ENCODE data around the gene MCTP1. TPM values are rescaled to one million over a fixed set of nuclear protein-coding genes. Genes with fewer than 3 reads are reported as not detected.
A peak's percentile ranks its signal among the peaks of the same experiment; 100 is the strongest.
"Not testable (repeated sequence)": the region's sequence is repeated elsewhere in the genome, so short reads cannot be mapped to it uniquely, and the experiment has no call there.

The MCTP1 gene
- total and polyA plus RNA-seq, 5 donors, result 0.84 to 5.7 (median 4.7) TPM

DNA sequence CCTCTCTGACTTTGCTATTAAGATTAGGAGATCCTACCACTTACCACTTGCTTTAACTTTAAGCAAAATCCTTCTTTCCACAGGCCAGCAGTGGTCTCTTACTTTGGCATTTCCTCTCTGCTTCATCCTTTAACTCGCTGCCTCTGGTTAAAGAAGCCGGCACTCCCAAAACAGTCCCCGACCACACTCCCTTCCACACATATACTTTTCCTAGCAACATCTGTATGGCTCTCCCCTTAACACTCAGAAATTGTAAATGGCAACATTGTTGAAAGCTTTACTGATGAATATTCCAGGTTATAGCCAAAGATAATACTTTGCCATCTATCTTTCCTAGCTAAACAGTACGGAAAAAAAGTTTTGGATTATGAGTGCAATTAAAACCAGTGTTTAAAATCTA lies 133.2 kb downstream of the MCTP1 start:
- WGBS, result 66% methylated on average over 4 of the region's 4 CpGs
- Histone ChIP-seq H3K4me3 (ENCODE audit: low read length) (no peak overlapping the region), H3K4me1 (ENCODE audit: control insufficient read depth, insufficient read depth, low read length) (no peaks in the 10 kb centered on the region), H3K27ac (ENCODE audit: low read length) (no peak overlapping the region), H3K27me3 (ENCODE audit: control insufficient read depth, insufficient read depth) (no peaks in the 10 kb centered on the region), H3K9me3 (ENCODE audit: control insufficient read depth, low read length) (no peaks in the 10 kb centered on the region)
- intact Hi-C loops (cut with DNase I), result no loop called here
- ATAC-seq, result no peak
- DNase-seq, result no peak

DNA sequence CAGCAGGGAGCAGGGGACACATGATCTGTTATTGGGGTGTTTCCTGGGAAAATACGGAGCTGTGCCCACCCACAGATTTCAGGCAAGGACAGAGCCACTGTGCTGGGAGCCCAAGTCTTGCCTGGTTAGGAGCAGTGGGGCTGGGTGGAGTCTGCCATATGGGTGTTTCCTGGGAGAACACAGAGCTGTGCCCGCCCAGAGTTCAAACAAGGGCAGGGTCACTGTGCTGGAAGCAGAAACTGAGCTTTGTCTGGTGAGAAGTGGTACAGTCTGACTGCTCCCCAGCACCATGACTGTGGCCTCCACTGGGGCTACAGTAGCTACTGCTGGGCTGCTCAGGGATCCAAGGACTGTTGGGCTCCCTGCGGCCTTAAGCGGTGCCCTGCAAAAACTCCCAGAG lies 135.5 kb downstream of the MCTP1 start:
- peak in 1 of 2 donors; percentile 16 for ATAC-seq
- H3K4me3 ChIP-seq (ENCODE audit: low read length), result no peak overlapping the region
- H3K4me1 ChIP-seq (ENCODE audit: control insufficient read depth, insufficient read depth, low read length), result no peaks in the 10 kb centered on the region
- H3K27me3 ChIP-seq (ENCODE audit: control insufficient read depth, insufficient read depth), result no peaks in the 10 kb centered on the region
- intact Hi-C loops (cut with DNase I), result no loop called here
- no peaks in the 10 kb centered on the region for H3K9me3 ChIP-seq (ENCODE audit: control insufficient read depth, low read length)
- no peak overlapping the region for H3K27ac ChIP-seq (ENCODE audit: low read length)
- 83% methylated on average over 4 of the region's 4 CpGs for WGBS
- no peak for DNase-seq

DNA sequence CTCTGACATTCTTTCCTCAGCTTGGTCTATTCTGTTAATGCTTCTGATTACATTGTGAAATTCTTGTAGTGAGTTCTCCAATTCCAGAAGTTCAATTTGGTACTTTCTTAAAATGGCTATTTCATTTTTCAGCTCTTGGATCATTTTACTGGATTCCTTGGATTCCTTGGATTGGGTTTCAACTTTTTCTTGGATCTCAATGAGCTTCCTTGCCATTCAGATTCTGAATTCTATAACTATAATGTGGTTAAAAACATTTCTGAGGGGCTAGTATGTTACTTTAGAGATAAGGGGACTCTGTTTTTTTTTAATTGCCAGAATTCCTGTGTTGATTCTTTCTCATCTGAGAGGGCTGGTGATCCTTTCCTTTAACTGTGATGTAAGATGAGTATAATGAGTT lies 136.4 kb downstream of the MCTP1 start:
- ATAC-seq (no peak), DNase-seq (no peak)
- Histone ChIP-seq H3K4me3 (ENCODE audit: low read length) (no peak overlapping the region), H3K27ac (ENCODE audit: low read length) (no peak overlapping the region), H3K4me1 (ENCODE audit: control insufficient read depth, insufficient read depth, low read length) (no peaks in the 10 kb centered on the region), H3K9me3 (ENCODE audit: control insufficient read depth, low read length) (no peaks in the 10 kb centered on the region), H3K27me3 (ENCODE audit: control insufficient read depth, insufficient read depth) (no peaks in the 10 kb centered on the region)
- intact Hi-C loops (cut with DNase I), result no loop called here

DNA sequence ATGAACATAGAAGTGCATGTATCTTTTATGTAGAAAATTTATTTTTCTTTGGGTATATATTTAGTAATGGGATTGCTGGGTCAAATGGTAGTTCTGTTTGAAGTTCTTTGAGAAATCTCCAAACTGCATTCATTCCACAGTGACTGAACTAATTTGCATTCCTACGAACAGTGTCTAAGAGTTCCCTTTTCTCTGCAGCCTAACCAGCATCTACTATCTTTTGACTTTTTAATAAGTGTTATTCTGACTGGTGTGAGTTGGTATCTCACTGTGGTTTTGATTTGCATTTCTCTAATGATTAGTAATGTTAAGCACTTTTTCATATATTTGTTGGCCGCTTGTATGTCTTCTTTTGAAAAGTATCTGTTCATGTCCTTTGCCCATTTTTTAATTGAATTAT lies 141.0 kb downstream of the MCTP1 start:
- 87% methylated on average over 2 of the region's 2 CpGs for WGBS
- ATAC-seq; H3K4me1 ChIP-seq (ENCODE audit: control insufficient read depth, insufficient read depth, low read length); H3K9me3 ChIP-seq (ENCODE audit: control insufficient read depth, low read length); DNase-seq; H3K27ac ChIP-seq (ENCODE audit: low read length); H3K27me3 ChIP-seq (ENCODE audit: control insufficient read depth, insufficient read depth); H3K4me3 ChIP-seq (ENCODE audit: low read length); intact Hi-C loops (cut with DNase I): not testable (repeated sequence)

- H3K9me3 ChIP-seq (ENCODE audit: control insufficient read depth, low read length), result no peaks in the 10 kb centered on the region
- intact Hi-C loops (cut with DNase I), result no loop called here
- 47% methylated on average over 3 of the region's 3 CpGs for WGBS
These were observed 142.7 kb downstream of the MCTP1 start for GRCh38 chr5:95142145-95142544.

GRCh38 chr5:95141141-95141540 lies 143.8 kb downstream of the MCTP1 start:
- intact Hi-C loops (cut with DNase I), result no loop called here

More at GRCh38 chr5:95142145-95142544, 142.7 kb downstream of the MCTP1 start:
- Histone ChIP-seq H3K4me3 (ENCODE audit: low read length) (no peak overlapping the region), H3K27me3 (ENCODE audit: control insufficient read depth, insufficient read depth) (no peaks in the 10 kb centered on the region), H3K27ac (ENCODE audit: low read length) (no peak overlapping the region), H3K4me1 (ENCODE audit: control insufficient read depth, insufficient read depth, low read length) (no peaks in the 10 kb centered on the region)
- ATAC-seq (peak in 1 of 2 donors; percentile 64), DNase-seq (no peak)

DNA sequence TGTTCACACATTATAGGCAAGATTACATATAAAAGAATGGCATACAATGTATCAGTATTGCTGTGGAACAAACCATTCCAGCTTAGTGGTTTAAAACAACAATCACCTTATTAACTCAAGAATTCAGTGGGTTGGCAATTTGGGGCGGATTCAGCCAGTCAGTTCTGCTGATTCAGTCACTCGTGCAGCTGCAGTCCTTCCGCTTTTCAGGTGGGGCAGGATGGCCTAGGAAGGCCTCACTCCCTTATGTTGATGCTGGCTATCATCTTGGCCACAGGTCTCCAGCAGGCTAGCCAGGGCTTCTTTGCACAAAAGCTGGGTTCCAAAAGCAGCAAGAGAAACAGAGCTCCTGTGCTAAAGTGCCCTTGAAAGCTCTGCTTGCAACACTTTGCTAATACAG lies 150.6 kb downstream of the MCTP1 start:
- Histone ChIP-seq H3K4me1 (ENCODE audit: control insufficient read depth, insufficient read depth, low read length) (peaks cover 1% of the 10 kb centered on the region), H3K4me3 (ENCODE audit: low read length) (no peak overlapping the region), H3K9me3 (ENCODE audit: control insufficient read depth, low read length) (no peaks in the 10 kb centered on the region), H3K27me3 (ENCODE audit: control insufficient read depth, insufficient read depth) (no peaks in the 10 kb centered on the region), H3K27ac (ENCODE audit: low read length) (no peak overlapping the region)
- ATAC-seq, result no peak
- no peak for DNase-seq
- intact Hi-C loops (cut with DNase I), result no loop called here
- 84% methylated on average over 3 of the region's 3 CpGs for WGBS

More at GRCh38 chr5:95141141-95141540, 143.8 kb downstream of the MCTP1 start:
- H3K4me1 ChIP-seq (ENCODE audit: control insufficient read depth, insufficient read depth, low read length), result no peaks in the 10 kb centered on the region
- H3K27me3 ChIP-seq (ENCODE audit: control insufficient read depth, insufficient read depth), result no peaks in the 10 kb centered on the region
- WGBS, result 79% methylated on average over 3 of the region's 3 CpGs
- ATAC-seq (no peak), DNase-seq (no peak)
- H3K27ac ChIP-seq (ENCODE audit: low read length), result no peak overlapping the region
- no peaks in the 10 kb centered on the region for H3K9me3 ChIP-seq (ENCODE audit: control insufficient read depth, low read length)
- no peak overlapping the region for H3K4me3 ChIP-seq (ENCODE audit: low read length)

- DNase-seq (no peak), ATAC-seq (no peak)
- Histone ChIP-seq H3K27ac (ENCODE audit: low read length) (no peak overlapping the region), H3K4me1 (ENCODE audit: control insufficient read depth, insufficient read depth, low read length) (peaks cover 1% of the 10 kb centered on the region), H3K27me3 (ENCODE audit: control insufficient read depth, insufficient read depth) (no peaks in the 10 kb centered on the region), H3K4me3 (ENCODE audit: low read length) (no peak overlapping the region), H3K9me3 (ENCODE audit: control insufficient read depth, low read length) (no peaks in the 10 kb centered on the region)
- intact Hi-C loops (cut with DNase I), result no loop called here
- 77% methylated on average over 1 of the region's 1 CpG for WGBS
These were observed 152.8 kb downstream of the MCTP1 start for GRCh38 chr5:95132096-95132495.

- DNase-seq (no peak), ATAC-seq (no peak)
- intact Hi-C loops (cut with DNase I), result no loop called here
- Histone ChIP-seq H3K27me3 (ENCODE audit: control insufficient read depth, insufficient read depth) (no peaks in the 10 kb centered on the region), H3K27ac (ENCODE audit: low read length) (no peak overlapping the region), H3K4me1 (ENCODE audit: control insufficient read depth, insufficient read depth, low read length) (peaks cover 1% of the 10 kb centered on the region), H3K9me3 (ENCODE audit: control insufficient read depth, low read length) (no peaks in the 10 kb centered on the region), H3K4me3 (ENCODE audit: low read length) (no peak overlapping the region)
- WGBS, result 71% methylated on average over 3 of the region's 3 CpGs
These were observed 154.0 kb downstream of the MCTP1 start for GRCh38 chr5:95130941-95131340.

GRCh38 chr5:95124731-95125130 lies 160.2 kb downstream of the MCTP1 start:
- Histone ChIP-seq H3K4me3 (ENCODE audit: low read length) (no peak overlapping the region), H3K27ac (ENCODE audit: low read length) (no peak overlapping the region), H3K9me3 (ENCODE audit: control insufficient read depth, low read length) (no peaks in the 10 kb centered on the region), H3K27me3 (ENCODE audit: control insufficient read depth, insufficient read depth) (no peaks in the 10 kb centered on the region), H3K4me1 (ENCODE audit: control insufficient read depth, insufficient read depth, low read length) (no peaks in the 10 kb centered on the region)
- intact Hi-C loops (cut with DNase I), result no loop called here
- 96% methylated on average over 1 of the region's 1 CpG for WGBS
- ATAC-seq (no peak), DNase-seq (no peak)

GRCh38 chr5:95124101-95124500 lies 160.8 kb downstream of the MCTP1 start:
- DNase-seq, result no peak
- Histone ChIP-seq H3K4me1 (ENCODE audit: control insufficient read depth, insufficient read depth, low read length) (no peaks in the 10 kb centered on the region), H3K27me3 (ENCODE audit: control insufficient read depth, insufficient read depth) (no peaks in the 10 kb centered on the region), H3K27ac (ENCODE audit: low read length) (no peak overlapping the region), H3K9me3 (ENCODE audit: control insufficient read depth, low read length) (no peaks in the 10 kb centered on the region), H3K4me3 (ENCODE audit: low read length) (no peak overlapping the region)
- ATAC-seq, result no peak
- WGBS, result 81% methylated on average over 2 of the region's 2 CpGs
- intact Hi-C loops (cut with DNase I), result no loop called here

GRCh38 chr5:95114902-95115301 lies 170.0 kb downstream of the MCTP1 start:
- Histone ChIP-seq H3K4me1 (ENCODE audit: control insufficient read depth, insufficient read depth, low read length) (no peaks in the 10 kb centered on the region), H3K9me3 (ENCODE audit: control insufficient read depth, low read length) (no peaks in the 10 kb centered on the region), H3K27ac (ENCODE audit: low read length) (no peak overlapping the region), H3K27me3 (ENCODE audit: control insufficient read depth, insufficient read depth) (no peaks in the 10 kb centered on the region), H3K4me3 (ENCODE audit: low read length) (no peak overlapping the region)
- ATAC-seq, result no peak
- intact Hi-C loops (cut with DNase I), result no loop called here
- WGBS, result 79% methylated on average over 1 of the region's 1 CpG
- DNase-seq, result no peak
